ENCODE measurements around the gene EMILIN1.

Gene EMILIN1

DNA sequence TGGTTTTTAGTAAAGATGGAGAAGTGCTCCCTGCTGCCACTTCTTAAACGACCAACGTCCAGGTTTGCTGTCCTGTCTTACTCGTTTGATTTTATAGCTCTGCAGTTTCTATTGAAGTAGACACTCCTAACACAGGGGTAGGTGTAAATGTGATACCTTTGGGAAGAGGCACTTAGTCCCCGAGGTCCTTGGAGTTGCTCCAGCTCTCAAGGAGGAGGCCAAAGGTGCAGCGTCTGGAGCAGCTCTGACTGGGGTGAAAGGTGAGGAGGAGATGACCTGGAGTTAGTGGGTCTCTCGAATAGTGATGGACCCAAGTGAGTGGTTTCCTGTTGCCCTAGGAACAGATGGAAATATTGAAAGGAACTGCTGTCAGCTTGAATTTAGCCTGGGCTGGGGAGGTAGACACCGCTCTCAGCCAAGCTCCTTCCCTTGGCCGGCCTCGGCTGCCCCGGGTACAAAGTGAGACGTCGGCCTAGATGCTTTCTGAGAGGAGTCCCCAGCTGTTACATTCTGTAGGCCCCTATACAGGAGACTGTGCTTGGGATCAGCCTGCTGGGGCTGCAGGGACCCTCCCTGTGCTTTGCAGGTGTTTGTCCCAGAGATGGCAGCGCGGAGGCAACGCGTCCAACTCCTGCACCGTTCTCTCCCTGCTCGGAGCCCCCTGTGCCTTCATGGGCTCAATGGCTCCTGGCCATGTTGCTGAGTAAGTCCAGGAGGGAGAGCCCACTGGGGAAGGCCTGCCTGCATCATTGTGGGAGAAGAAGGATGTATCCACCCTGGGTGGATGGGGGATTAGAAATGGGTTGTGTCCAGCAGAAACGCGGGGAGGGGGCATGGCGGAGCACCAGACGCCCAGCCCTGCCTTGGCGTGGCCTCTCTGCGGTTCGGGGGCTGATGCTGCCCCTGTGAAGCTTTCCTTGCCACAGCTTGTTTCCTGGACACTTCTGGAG, 13.6 kb downstream of the EMILIN1 start:
- no peak for DNase-seq (ENCODE audit: low read depth, low spot score)
- H3K4me3 ChIP-seq = no peak overlapping the region
- H3K27ac ChIP-seq = no peak overlapping the region
- no peaks in the 10 kb centered on the region for H3K9me3 ChIP-seq (ENCODE audit: low read depth, low read length)
- no peaks in the 10 kb centered on the region for H3K36me3 ChIP-seq (ENCODE audit: insufficient read depth, low read length)
- TF ChIP-seq POLR2AphosphoS5 (IDR thresholded peaks at IDR 0.05; ENCODE audit: borderline replicate concordance, low read depth, low read length) = no peak
- no peak for TF ChIP-seq FOXP2 (optimal IDR thresholded peaks at IDR 0.05; ENCODE audit: control extremely low read depth, extremely low read length, insufficient read depth)
- no peak for TF ChIP-seq EZH2 (IDR thresholded peaks at IDR 0.05)
- no peak overlapping the region for H3K9ac ChIP-seq (ENCODE audit: insufficient read length)

DNA sequence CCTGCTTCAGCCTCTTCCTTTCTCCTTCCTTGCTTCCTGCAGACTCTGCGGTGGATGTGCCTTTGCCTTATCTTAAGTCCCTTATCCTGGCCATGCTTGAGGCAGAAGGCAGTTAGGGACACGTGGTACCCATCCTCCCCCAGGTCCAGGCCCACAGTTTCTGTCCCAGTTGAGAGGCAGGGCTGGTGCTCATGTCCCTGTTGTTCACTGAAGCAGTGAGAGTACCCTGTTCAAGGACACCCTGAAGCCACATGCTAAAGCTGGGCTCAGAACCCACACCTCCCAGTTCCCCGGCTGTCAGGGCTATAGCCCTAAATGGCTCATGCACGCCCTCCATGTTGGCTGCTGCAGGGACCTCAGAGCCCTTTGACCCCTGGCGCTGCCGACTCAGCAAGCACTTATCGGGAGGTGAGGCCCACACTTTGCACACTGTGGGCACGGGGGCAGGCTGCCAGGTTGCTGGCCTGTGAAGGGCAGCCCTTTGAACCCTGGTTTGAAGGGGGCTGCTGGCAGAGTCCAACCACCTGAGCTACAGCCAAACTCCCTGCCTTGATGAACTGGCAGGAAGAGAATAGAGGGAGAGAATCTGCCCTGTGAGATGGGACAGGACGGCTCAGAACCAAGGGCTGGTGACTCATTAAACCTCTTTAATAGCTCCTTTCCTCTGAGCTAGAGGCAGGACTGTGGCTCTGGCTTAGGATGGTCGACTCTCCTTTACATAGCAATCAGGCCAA, 14.4 kb downstream of the EMILIN1 start:
- H3K36me3 ChIP-seq (ENCODE audit: insufficient read depth, low read length) = no peaks in the 10 kb centered on the region
- DNase-seq (ENCODE audit: low read depth, low spot score) = no peak
- no peak overlapping the region for H3K9ac ChIP-seq (ENCODE audit: insufficient read length)
- H3K9me3 ChIP-seq (ENCODE audit: low read depth, low read length) = no peaks in the 10 kb centered on the region
- TF ChIP-seq FOXP2 (optimal IDR thresholded peaks at IDR 0.05; ENCODE audit: control extremely low read depth, extremely low read length, insufficient read depth) (no peak), POLR2AphosphoS5 (IDR thresholded peaks at IDR 0.05; ENCODE audit: borderline replicate concordance, low read depth, low read length) (no peak), EZH2 (IDR thresholded peaks at IDR 0.05) (no peak)
- no peak overlapping the region for H3K4me3 ChIP-seq
- no peak overlapping the region for H3K27ac ChIP-seq

DNA sequence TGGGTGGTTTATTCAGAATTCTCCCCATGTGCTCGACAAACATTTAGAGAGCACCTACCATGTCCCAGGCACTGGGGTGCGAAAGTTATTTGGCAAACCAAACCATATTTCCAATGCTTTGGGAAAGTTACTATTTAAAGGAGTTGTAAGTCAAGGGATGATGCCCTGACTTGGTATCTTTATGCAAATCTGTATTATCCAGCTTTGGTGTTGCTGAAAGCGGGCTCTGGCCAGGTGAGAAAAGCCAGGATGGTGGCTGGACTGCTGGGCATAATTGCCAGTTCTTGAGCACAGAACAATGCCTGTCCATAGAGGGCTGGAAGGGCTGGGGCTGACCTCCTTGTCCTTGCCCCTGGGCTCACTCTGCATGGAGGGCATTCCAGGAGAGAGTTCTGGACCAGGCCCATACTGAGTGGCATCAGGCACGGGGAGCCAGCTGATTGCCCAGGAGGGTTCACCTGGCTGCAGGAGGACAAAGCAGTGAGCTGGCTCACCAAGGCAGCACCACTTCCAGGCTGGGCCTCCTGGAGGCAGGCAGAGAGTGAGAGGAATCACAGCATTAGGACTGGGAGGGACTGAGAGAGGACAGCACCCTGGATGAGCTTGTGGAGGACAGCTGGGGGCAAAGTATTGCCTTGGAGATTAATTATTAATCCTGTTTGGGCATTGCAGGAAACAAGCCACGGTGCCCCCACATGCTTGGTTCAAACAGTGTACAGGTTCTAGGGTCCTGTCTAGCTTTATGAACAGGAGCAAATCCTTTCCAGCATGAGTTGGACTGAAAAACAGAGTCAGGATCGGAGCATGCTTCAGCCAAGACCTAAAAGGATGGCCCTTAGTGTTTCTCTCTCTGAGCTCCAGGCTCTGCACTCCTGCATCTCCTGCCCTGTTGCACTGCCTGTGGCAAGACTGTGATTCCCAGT, 15.3 kb downstream of the EMILIN1 start:
- Histone ChIP-seq H3K9me3 (ENCODE audit: low read depth, low read length) (no peaks in the 10 kb centered on the region), H3K4me3 (no peak overlapping the region), H3K36me3 (ENCODE audit: insufficient read depth, low read length) (no peaks in the 10 kb centered on the region), H3K27ac (no peak overlapping the region), H3K9ac (ENCODE audit: insufficient read length) (no peak overlapping the region)
- TF ChIP-seq POLR2AphosphoS5 (IDR thresholded peaks at IDR 0.05; ENCODE audit: borderline replicate concordance, low read depth, low read length) (no peak), EZH2 (IDR thresholded peaks at IDR 0.05) (no peak), FOXP2 (optimal IDR thresholded peaks at IDR 0.05; ENCODE audit: control extremely low read depth, extremely low read length, insufficient read depth) (no peak)
- DNase-seq (ENCODE audit: low read depth, low spot score) = no peak

DNA sequence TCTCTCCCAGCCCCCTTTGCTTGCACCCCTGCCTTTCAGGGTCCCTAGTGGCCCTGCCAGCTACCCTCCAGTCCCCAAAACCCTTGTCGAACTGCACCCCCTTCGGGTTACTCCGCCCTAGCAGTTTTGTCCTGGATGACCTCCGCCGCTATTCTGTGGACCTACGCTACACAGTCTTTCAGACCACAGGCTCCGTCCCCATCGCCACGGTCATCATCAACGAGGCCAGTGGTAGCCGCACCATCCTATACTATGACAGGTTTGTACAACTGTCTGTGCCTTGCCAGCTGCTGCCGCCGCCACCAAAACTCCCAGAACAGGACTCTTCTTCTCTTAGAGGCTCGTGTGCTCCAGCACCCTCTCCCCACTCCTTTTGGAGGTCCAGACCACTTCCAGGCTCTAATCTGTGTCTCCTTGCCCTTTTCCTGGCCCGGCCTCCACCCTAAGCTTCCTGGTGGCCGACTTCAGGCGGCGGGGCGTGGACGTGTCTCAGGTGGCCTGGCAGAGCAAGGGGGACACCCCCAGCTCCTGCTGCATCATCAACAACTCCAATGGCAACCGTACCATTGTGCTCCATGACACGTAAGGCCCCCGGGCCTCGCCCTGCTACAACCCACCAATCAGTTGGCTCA, 16.1 kb downstream of the EMILIN1 start:
- no peak for DNase-seq (ENCODE audit: low read depth, low spot score)
- Histone ChIP-seq H3K9ac (ENCODE audit: insufficient read length) (no peak overlapping the region), H3K9me3 (ENCODE audit: low read depth, low read length) (no peaks in the 10 kb centered on the region), H3K4me3 (no peak overlapping the region), H3K36me3 (ENCODE audit: insufficient read depth, low read length) (no peaks in the 10 kb centered on the region), H3K27ac (no peak overlapping the region)
- no peak for TF ChIP-seq EZH2 (IDR thresholded peaks at IDR 0.05)
- no peak for TF ChIP-seq FOXP2 (optimal IDR thresholded peaks at IDR 0.05; ENCODE audit: control extremely low read depth, extremely low read length, insufficient read depth)
- no peak for TF ChIP-seq POLR2AphosphoS5 (IDR thresholded peaks at IDR 0.05; ENCODE audit: borderline replicate concordance, low read depth, low read length)

DNA sequence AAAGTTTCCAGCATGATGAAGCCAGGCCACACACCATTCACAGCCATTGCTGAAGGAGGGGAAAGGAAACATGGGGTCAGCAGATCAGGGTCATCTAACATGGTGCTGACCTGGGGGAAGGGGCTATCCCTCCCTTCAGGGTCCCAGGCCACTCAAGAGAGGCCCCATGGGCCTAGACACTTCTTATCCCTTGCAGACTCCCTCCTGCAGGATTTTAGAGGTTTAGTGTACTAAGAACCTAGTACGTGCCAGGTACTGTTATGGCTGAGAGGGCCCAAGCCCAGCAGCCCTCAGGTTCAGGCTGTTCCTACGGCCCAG, 17.0 kb downstream of the EMILIN1 start:
- Histone ChIP-seq H3K36me3 (ENCODE audit: insufficient read depth, low read length) (no peaks in the 10 kb centered on the region), H3K9ac (ENCODE audit: insufficient read length) (no peak overlapping the region), H3K4me3 (no peak overlapping the region), H3K27ac (no peak overlapping the region), H3K9me3 (ENCODE audit: low read depth, low read length) (no peaks in the 10 kb centered on the region)
- no peak for DNase-seq (ENCODE audit: low read depth, low spot score)
- no peak for TF ChIP-seq FOXP2 (optimal IDR thresholded peaks at IDR 0.05; ENCODE audit: control extremely low read depth, extremely low read length, insufficient read depth)

DNA sequence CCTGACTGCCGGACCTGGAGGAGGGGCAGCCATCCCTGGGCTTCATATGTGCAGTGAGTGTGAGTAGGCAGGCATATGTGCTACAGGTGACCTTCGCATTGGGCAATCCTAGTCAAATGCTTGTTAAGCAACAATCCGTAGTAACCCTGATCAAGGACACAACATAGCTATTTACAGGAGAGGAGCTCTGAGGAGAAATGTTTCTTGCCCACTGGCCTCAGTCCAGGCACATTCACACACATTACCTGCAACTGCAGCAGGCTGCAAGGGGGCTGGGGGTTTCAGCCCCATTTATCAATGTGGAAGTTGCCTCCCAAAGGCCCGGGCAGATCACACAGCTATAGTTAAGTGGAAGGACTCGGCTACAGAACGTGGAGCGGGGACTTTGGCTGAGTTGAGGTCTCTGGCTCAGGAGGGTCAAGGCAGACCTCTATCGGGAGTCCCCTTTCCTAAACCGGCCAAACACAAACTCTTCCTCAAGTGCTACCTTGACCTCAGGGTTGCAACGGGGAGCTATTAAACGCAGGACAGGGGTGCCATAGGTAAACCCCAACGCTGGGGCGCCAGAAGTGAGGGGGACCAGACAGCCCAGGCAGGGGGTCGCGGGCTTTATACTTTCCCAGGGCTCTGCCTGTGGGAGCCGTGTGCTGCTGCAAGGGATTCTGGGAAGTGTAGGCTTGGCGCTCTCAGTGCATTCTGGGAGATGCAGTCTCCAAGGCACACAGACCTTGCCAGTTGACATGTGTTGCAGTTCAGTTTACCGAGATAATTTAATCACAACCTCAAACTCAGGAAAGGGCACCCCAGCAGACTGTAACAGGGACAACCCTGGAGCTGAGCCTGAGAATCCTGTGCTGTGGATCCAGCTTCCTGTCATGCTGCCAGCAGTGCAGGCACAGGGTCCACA, 17.6 kb downstream of the EMILIN1 start:
- no peaks in the 10 kb centered on the region for H3K9me3 ChIP-seq (ENCODE audit: low read depth, low read length)
- TF ChIP-seq POLR2AphosphoS5 (IDR thresholded peaks at IDR 0.05; ENCODE audit: borderline replicate concordance, low read depth, low read length) (peak; percentile 68), EZH2 (IDR thresholded peaks at IDR 0.05) (no peak), FOXP2 (optimal IDR thresholded peaks at IDR 0.05; ENCODE audit: control extremely low read depth, extremely low read length, insufficient read depth) (no peak)
- H3K36me3 ChIP-seq (ENCODE audit: insufficient read depth, low read length) = no peaks in the 10 kb centered on the region
- no peak for DNase-seq (ENCODE audit: low read depth, low spot score)
- H3K27ac ChIP-seq = 0 out of 2 replicates have a peak overlapping the region, but pooled peaks have one; percentile 27
- H3K4me3 ChIP-seq = peak overlapping the region; percentile 46
- H3K9ac ChIP-seq (ENCODE audit: insufficient read length) = no peak overlapping the region

DNA sequence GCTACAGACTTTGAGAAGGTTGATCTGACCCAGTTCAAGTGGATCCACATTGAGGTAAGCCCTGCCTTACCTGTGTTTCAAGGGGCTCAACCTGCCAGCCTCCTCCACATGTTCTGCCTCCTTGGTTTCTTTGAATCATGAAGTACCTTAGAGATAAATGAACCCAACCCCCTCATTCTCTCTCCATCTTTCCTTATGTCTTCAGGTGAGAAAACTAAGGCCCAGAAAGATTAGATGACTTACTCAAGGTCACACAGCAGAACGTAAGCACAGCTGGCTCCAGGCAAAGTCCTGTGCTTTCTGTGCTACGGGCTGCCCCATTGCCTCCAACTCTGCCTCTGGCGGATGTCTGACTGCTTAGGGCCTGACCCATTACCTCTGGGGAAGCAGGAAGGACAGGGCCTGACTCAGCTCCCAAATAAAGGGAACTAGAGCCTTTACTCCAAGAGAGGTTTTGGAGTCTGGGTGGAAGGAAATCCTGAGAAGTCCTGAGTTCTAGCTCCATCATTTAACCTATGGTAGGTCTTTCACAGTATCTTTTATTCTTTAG, 18.4 kb downstream of the EMILIN1 start:
- Histone ChIP-seq H3K36me3 (ENCODE audit: insufficient read depth, low read length) (no peaks in the 10 kb centered on the region), H3K9me3 (ENCODE audit: low read depth, low read length) (no peaks in the 10 kb centered on the region), H3K9ac (ENCODE audit: insufficient read length) (no peak overlapping the region), H3K27ac (0 out of 2 replicates have a peak overlapping the region, but pooled peaks have one; percentile 27), H3K4me3 (no peak overlapping the region)
- TF ChIP-seq EZH2 (IDR thresholded peaks at IDR 0.05) = no peak
- TF ChIP-seq FOXP2 (optimal IDR thresholded peaks at IDR 0.05; ENCODE audit: control extremely low read depth, extremely low read length, insufficient read depth) = no peak
- TF ChIP-seq POLR2AphosphoS5 (IDR thresholded peaks at IDR 0.05; ENCODE audit: borderline replicate concordance, low read depth, low read length) = no peak; the same call in 1 of the 2 replicates
- no peak for DNase-seq (ENCODE audit: low read depth, low spot score)
